Measurements from ENCODE around the gene DCUN1D2.

Gene DCUN1D2

GRCh38 chr13:113518076-113518803, 27.7 kb upstream of the DCUN1D2 start:
- no peak for DNase-seq

GRCh38 chr13:113514847-113515246, 24.3 kb upstream of the DCUN1D2 start:
- no peak for DNase-seq

- DNase-seq, result no peak
Measured at GRCh38 chr13:113513761-113514160, 23.2 kb upstream of the DCUN1D2 start.

GRCh38 chr13:113511361-113511760, 20.9 kb upstream of the DCUN1D2 start:
- DNase-seq, result no peak

- DNase-seq, result no peak
Measured at GRCh38 chr13:113510871-113511270, 20.4 kb upstream of the DCUN1D2 start.

GRCh38 chr13:113509989-113510388, 19.5 kb upstream of the DCUN1D2 start:
- no peak for DNase-seq

GRCh38 chr13:113508521-113509254, 18.2 kb upstream of the DCUN1D2 start:
- DNase-seq, result no peak

- no peak for DNase-seq
Measured at GRCh38 chr13:113507505-113508345, 17.2 kb upstream of the DCUN1D2 start.

GRCh38 chr13:113506871-113507388, 16.4 kb upstream of the DCUN1D2 start:
- DNase-seq, result no peak

GRCh38 chr13:113506025-113506685, 15.6 kb upstream of the DCUN1D2 start:
- DNase-seq, result no peak

GRCh38 chr13:113502686-113503085, 12.2 kb upstream of the DCUN1D2 start:
- no peak for DNase-seq

GRCh38 chr13:113500530-113501265, 10.2 kb upstream of the DCUN1D2 start:
- DNase-seq, result no peak

GRCh38 chr13:113499936-113500335, 9.4 kb upstream of the DCUN1D2 start:
- no peak for DNase-seq

- no peak for DNase-seq
Measured at GRCh38 chr13:113498905-113499304, 8.4 kb upstream of the DCUN1D2 start.

GRCh38 chr13:113497217-113497616, 6.7 kb upstream of the DCUN1D2 start:
- DNase-seq, result no peak

- no peak for DNase-seq
Measured at GRCh38 chr13:113495494-113496210, 5.1 kb upstream of the DCUN1D2 start.

GRCh38 chr13:113493315-113493951, 2.9 kb upstream of the DCUN1D2 start:
- DNase-seq, result peak; percentile 10

- DNase-seq, result no peak
Measured at GRCh38 chr13:113491982-113492381, 1.5 kb upstream of the DCUN1D2 start.

- no peak for DNase-seq
Measured at GRCh38 chr13:113491418-113491883, 940 bp upstream of the DCUN1D2 start.
